CD14-positive monocyte (primary cell): ENCODE results near the gene DPP7. TPM values are rescaled to one million over a fixed set of nuclear protein-coding genes. Genes with fewer than 3 reads are reported as not detected.

ENCODE experiments used
- DNase-seq, 3 donors: peaks; one replicate each; pipeline ENCODE4 v3.0.0-alpha.2; 2011 to 2022
- H2AFZ ChIP-seq: 2 replicates; pipeline ENCODE4 v1.6.0; 2012; ENCODE audit warnings: mild to moderate bottlenecking, low read depth, low read length, inconsistent platforms; ENCODE audit not compliant: insufficient read depth, poor library complexity, severe bottlenecking
- H3K27ac ChIP-seq, 2 donors: 1 replicate in 1 of 2; 2 replicates in 1 of 2; pipeline ENCODE4 v1.5.1; 2012 to 2013; ENCODE audit warnings: low read length in 2 of 2, control low read depth in 1 of 2, inconsistent platforms in 1 of 2, low read depth in 1 of 2, mild to moderate bottlenecking in 1 of 2
- H3K27me3 ChIP-seq, 2 donors: one replicate each; pipeline versions ENCODE4 v1.6.0 to v1.6.1; 2011 to 2013; ENCODE audit warnings: low read length in 2 of 2; ENCODE audit not compliant: control insufficient read depth in 2 of 2, insufficient read depth in 2 of 2
- H3K36me3 ChIP-seq, 2 donors: replicated peaks in 1 of 2; 1 replicate in 1 of 2; 2 replicates in 1 of 2; pipeline versions ENCODE4 v1.5.1 to v1.6.1; 2012 to 2013; ENCODE audit warnings: low read length in 2 of 2, control low read depth in 1 of 2, inconsistent platforms in 1 of 2, mild to moderate bottlenecking in 1 of 2; ENCODE audit not compliant: insufficient read depth in 2 of 2, control insufficient read depth in 1 of 2
- H3K4me1 ChIP-seq, 2 donors: 1 replicate in 1 of 2; 2 replicates in 1 of 2; pipeline versions ENCODE4 v1.5.1 to v1.6.1; 2012 to 2013; ENCODE audit warnings: low read length in 2 of 2, control low read depth in 1 of 2, inconsistent platforms in 1 of 2, mild to moderate bottlenecking in 1 of 2, moderate library complexity in 1 of 2; ENCODE audit not compliant: insufficient read depth in 2 of 2, control insufficient read depth in 1 of 2
- H3K4me2 ChIP-seq: replicated peaks from 2 replicates; pipeline ENCODE3; 2012; ENCODE audit warnings: low read length, moderate library complexity, mild to moderate bottlenecking; ENCODE audit not compliant: poor library complexity, severe bottlenecking; ENCODE audit errors: extremely low read depth
- H3K4me3 ChIP-seq, 3 experiments: fragments of 200-600 bp in 1 of 3; sonication (generic) in 1 of 3; replicated peaks in 1 of 3; 1 replicate in 2 of 3; 2 replicates in 1 of 3; pipeline ENCODE4 v1.5.1; 2011 to 2013; ENCODE audit warnings: low read length in 3 of 3, mild to moderate bottlenecking in 3 of 3, control low read depth in 2 of 3, low read depth in 2 of 3, inconsistent platforms in 1 of 3, moderate library complexity in 1 of 3
- H3K79me2 ChIP-seq: 2 replicates; pipeline ENCODE4 v1.6.0; 2012; ENCODE audit warnings: mild to moderate bottlenecking, control low read depth, inconsistent platforms, low read length, moderate library complexity; ENCODE audit not compliant: insufficient read depth
- H3K9ac ChIP-seq: 2 replicates; pipeline ENCODE4 v1.6.0; 2017; ENCODE audit warnings: low read length, mild to moderate bottlenecking; ENCODE audit not compliant: insufficient read depth, poor library complexity, severe bottlenecking
- H3K9me3 ChIP-seq, 2 donors: replicated peaks in 1 of 2; 1 replicate in 1 of 2; 2 replicates in 1 of 2; pipeline versions ENCODE4 v1.5.1 to v1.6.1; 2012 to 2013; ENCODE audit warnings: low read length in 2 of 2, control low read depth in 1 of 2; ENCODE audit not compliant: control insufficient read depth in 1 of 2, insufficient read depth in 1 of 2
- H4K20me1 ChIP-seq: 2 replicates; pipeline ENCODE4 v1.6.0; 2012; ENCODE audit warnings: mild to moderate bottlenecking, low read length, control low read depth, moderate library complexity; ENCODE audit not compliant: insufficient read depth
- H3K27ac Mint-ChIP-seq, 7 donors: one replicate each; pipeline ENCODE4 v1.8.0; 2020; ENCODE audit warnings: mild to moderate bottlenecking in 7 of 7, mixed read lengths in 7 of 7, moderate library complexity in 6 of 7, inconsistent platforms in 2 of 7
- H3K27me3 Mint-ChIP-seq, 3 donors: one replicate each; pipeline ENCODE4 v1.8.0; 2021 to 2022; ENCODE audit warnings: low read depth in 3 of 3, mild to moderate bottlenecking in 3 of 3, mixed read lengths in 3 of 3, moderate library complexity in 3 of 3, inconsistent platforms in 1 of 3
- H3K36me3 Mint-ChIP-seq, 2 donors: one replicate each; pipeline ENCODE4 v1.8.0; 2020; ENCODE audit warnings: mixed read lengths in 2 of 2, inconsistent platforms in 1 of 2, mild to moderate bottlenecking in 1 of 2
- H3K4me1 Mint-ChIP-seq: one replicate; pipeline ENCODE4 v1.8.0; 2020; ENCODE audit warnings: mild to moderate bottlenecking, mixed read lengths
- H3K4me3 Mint-ChIP-seq, 2 donors: one replicate each; pipeline ENCODE4 v1.8.0; 2020; ENCODE audit warnings: mild to moderate bottlenecking in 2 of 2, mixed read lengths in 2 of 2, moderate library complexity in 1 of 2
- H3K9me3 Mint-ChIP-seq, 7 donors: one replicate each; pipeline ENCODE4 v1.8.0; 2020 to 2022; ENCODE audit warnings: mixed read lengths in 7 of 7, mild to moderate bottlenecking in 6 of 7, moderate library complexity in 6 of 7, inconsistent platforms in 2 of 7
- WGBS: methylation state at CpG from one replicate; pipeline ENCODE4 v1.1.5; 2013; ENCODE audit warnings: missing lambda C conversion rate; ENCODE audit not compliant: insufficient coverage; 5-methylcytosine and 5-hydroxymethylcytosine counted together
- intact Hi-C, 2 donors: fragments of 100-400 bp; cut with micrococcal nuclease; formaldehyde crosslinking; loops; one replicate each; pipeline versions ENCODE4 v1.15.0 to v1.15.1; 2023
- polyA plus RNA-seq, 3 donors: library from polyadenylated mRNA; depleted of rRNA in 1 of 3; unstranded in 2 of 3; stranded (reverse) in 1 of 3; fragments of 300-500 nt in 2 of 3; fragments of >200 nt in 1 of 3; fragmentation: Illumina TruSeq in 2 of 3; gene quantifications; 1 replicate in 2 of 3; 2 replicates in 1 of 3; pipeline ENCODE4 v1.2.3, GENCODE V29; 2012 to 2021
- TF ChIP-seq, protein P1 (sequence below): fragments of 200-600 bp; IDR thresholded peaks from one replicate; pipeline ENCODE4 v1.8.0; 2022; ENCODE audit warnings: antibody characterized with exemption, mild to moderate bottlenecking

DPP7 gene
- polyA plus RNA-seq, 3 donors, result 68.3 to 287 (median 150) TPM

DNA sequence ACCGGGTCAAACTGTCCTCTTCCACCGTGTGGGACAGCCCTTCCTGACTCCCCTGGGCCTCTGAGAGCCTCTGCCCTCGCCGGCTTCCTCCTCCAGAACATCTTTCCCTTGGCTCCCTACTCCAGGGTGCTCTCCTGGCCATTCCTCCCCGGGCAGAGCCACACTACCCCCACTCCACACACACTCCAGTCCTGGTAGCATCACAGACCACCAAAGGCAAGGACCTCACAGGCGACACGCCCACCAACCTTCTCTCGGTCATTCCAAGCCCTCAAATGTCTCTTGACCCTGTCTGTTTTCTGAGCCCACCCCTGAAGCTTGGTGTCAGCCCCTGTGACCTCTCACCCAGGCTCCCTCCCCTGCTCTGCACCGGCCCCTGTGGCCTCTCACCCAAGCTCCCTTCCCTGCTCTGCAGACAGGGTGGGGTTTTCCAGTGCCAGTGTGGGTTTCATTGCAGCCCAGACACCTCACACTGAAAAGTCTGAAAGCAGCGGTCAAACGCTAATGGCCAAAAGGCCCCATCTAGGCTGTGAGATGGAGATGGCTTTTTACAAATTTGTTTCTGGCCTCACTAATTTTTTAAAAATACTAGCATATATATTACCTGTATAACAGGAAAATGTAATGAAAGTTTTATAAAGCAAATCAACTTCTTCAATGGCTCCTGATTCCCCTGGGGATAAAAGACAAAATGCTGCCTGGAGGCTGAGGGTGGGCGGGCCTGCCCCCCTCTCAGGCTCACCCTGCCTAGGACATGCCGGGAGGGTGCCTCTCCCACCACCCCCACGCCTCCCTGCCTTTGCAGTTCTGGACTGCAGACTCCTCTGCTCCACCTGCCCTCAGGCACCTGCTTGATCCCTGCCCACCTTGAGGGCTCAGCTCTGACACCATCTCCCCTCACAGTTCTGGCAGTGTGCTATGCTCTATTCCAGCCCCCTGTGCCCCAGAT, 44.8 kb upstream of the DPP7 start:
- Histone ChIP-seq H2AFZ (no peak overlapping the region), H3K9ac (no peak overlapping the region), H3K4me2 (no peak overlapping the region), H3K27me3 (peaks cover 14 to 89% of the 10 kb centered on the region in 2 donors), H3K4me3 (no peak overlapping the region), H3K27ac (no peak overlapping the region), H3K9me3 (peaks cover 6 to 17% of the 10 kb centered on the region in 2 donors), H3K79me2 (no peaks in the 10 kb centered on the region), H3K36me3 (no peaks in the 10 kb centered on the region), H4K20me1 (no peaks in the 10 kb centered on the region), H3K4me1 (peaks cover 7 to 19% of the 10 kb centered on the region in 2 donors)
- no peak overlapping the region for H3K27ac Mint-ChIP-seq
- H3K4me1 Mint-ChIP-seq, result peaks cover 9% of the 10 kb centered on the region
- peak overlapping the region in 1 of 2 donors; percentile 75 for H3K4me3 Mint-ChIP-seq
- 54% methylated on average over 11 of the region's 14 CpGs for WGBS
- H3K9me3 Mint-ChIP-seq, result peaks cover 0 to 25% (median 8%) of the 10 kb centered on the region in 7 donors
- no peak for DNase-seq
- TF ChIP-seq, protein P1, sequence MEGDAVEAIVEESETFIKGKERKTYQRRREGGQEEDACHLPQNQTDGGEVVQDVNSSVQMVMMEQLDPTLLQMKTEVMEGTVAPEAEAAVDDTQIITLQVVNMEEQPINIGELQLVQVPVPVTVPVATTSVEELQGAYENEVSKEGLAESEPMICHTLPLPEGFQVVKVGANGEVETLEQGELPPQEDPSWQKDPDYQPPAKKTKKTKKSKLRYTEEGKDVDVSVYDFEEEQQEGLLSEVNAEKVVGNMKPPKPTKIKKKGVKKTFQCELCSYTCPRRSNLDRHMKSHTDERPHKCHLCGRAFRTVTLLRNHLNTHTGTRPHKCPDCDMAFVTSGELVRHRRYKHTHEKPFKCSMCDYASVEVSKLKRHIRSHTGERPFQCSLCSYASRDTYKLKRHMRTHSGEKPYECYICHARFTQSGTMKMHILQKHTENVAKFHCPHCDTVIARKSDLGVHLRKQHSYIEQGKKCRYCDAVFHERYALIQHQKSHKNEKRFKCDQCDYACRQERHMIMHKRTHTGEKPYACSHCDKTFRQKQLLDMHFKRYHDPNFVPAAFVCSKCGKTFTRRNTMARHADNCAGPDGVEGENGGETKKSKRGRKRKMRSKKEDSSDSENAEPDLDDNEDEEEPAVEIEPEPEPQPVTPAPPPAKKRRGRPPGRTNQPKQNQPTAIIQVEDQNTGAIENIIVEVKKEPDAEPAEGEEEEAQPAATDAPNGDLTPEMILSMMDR, result no peak
- intact Hi-C loops, result no loop called here
- peaks cover 76 to 99% (median 93%) of the 10 kb centered on the region in 3 donors for H3K27me3 Mint-ChIP-seq
- no peaks in the 10 kb centered on the region for H3K36me3 Mint-ChIP-seq

DNA sequence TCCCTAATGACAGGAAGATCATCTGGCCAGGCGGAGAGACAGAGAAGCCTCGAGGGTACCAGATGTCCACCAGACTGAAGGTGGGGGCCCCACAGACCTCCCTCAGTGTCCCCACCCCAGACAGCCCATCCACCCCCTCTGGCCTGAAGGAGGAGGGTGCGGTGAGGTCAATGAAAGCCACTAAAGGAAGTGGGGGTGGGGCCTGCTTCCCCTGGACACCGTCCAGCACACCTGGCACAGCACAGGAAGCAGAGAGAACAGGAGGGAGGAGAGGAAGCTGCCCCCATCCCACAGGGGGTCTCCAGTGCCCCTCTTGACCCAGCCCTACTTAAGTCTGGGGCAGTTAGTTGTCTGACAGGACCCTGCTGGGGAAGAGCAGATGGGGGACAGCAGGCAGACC, 44.1 kb upstream of the DPP7 start:
- Histone ChIP-seq H3K4me1 (peaks cover 7 to 18% of the 10 kb centered on the region in 2 donors), H3K36me3 (no peaks in the 10 kb centered on the region), H3K79me2 (no peaks in the 10 kb centered on the region), H3K27me3 (peaks cover 14 to 82% of the 10 kb centered on the region in 2 donors), H4K20me1 (no peaks in the 10 kb centered on the region), H3K9me3 (peaks cover 6 to 15% of the 10 kb centered on the region in 2 donors), H3K4me3 (no peak overlapping the region), H3K9ac (no peak overlapping the region), H2AFZ (no peak overlapping the region), H3K27ac (no peak overlapping the region), H3K4me2 (no peak overlapping the region)
- peaks cover 0 to 25% (median 8%) of the 10 kb centered on the region in 7 donors for H3K9me3 Mint-ChIP-seq
- no peak overlapping the region for H3K27ac Mint-ChIP-seq
- H3K4me1 Mint-ChIP-seq, result peaks cover 9% of the 10 kb centered on the region
- 0% methylated on average over 1 of the region's 4 CpGs for WGBS
- peak overlapping the region in 1 of 2 donors; percentile 75 for H3K4me3 Mint-ChIP-seq
- intact Hi-C loops, result no loop called here
- no peak for DNase-seq
- H3K36me3 Mint-ChIP-seq, result no peaks in the 10 kb centered on the region
- TF ChIP-seq, protein P1, result no peak
- peaks cover 71 to 92% (median 87%) of the 10 kb centered on the region in 3 donors for H3K27me3 Mint-ChIP-seq
